Activated CD4-positive, alpha-beta T cell treated with anti-CD3 and anti-CD28 coated beads, Interleukin-2, amount 10 ng/mL, durations not matched to agents 24 days and 14 days (primary cell): ENCODE measurements around the gene RASD2. TPM values are rescaled to one million over a fixed set of nuclear protein-coding genes. Genes with fewer than 3 reads are reported as not detected.

Experiments
- DNase-seq: peaks from one replicate; pipeline ENCODE4 v3.0.0; 2022
- H3K27ac Mint-ChIP-seq: one replicate; pipeline ENCODE4 v1.8.0; 2022; ENCODE audit warnings: mild to moderate bottlenecking, mixed read lengths
- H3K27me3 Mint-ChIP-seq: one replicate; pipeline ENCODE4 v1.8.0; 2022; ENCODE audit warnings: mixed read lengths
- H3K36me3 Mint-ChIP-seq: one replicate; pipeline ENCODE4 v1.8.0; 2022; ENCODE audit warnings: low read depth, mild to moderate bottlenecking, mixed read lengths
- H3K4me1 Mint-ChIP-seq: one replicate; pipeline ENCODE4 v1.8.0; 2021; ENCODE audit warnings: mixed read lengths
- H3K4me3 Mint-ChIP-seq: one replicate; pipeline ENCODE4 v1.8.0; 2022; ENCODE audit warnings: mild to moderate bottlenecking, moderate library complexity, mixed read lengths
- H3K9me3 Mint-ChIP-seq: one replicate; pipeline ENCODE4 v1.8.0; 2021; ENCODE audit warnings: mixed read lengths
- intact Hi-C: fragments of 100-400 bp; cut with micrococcal nuclease; formaldehyde crosslinking; loops from one replicate; pipeline ENCODE4 v1.15.1; 2023
- total RNA-seq: library from RNA; stranded (reverse); gene quantifications from 2 replicates; pipeline ENCODE4 v1.2.3, GENCODE V29; 2022

RASD2 gene
- total RNA-seq, 1 donor from 2014 or later: not detected

DNA sequence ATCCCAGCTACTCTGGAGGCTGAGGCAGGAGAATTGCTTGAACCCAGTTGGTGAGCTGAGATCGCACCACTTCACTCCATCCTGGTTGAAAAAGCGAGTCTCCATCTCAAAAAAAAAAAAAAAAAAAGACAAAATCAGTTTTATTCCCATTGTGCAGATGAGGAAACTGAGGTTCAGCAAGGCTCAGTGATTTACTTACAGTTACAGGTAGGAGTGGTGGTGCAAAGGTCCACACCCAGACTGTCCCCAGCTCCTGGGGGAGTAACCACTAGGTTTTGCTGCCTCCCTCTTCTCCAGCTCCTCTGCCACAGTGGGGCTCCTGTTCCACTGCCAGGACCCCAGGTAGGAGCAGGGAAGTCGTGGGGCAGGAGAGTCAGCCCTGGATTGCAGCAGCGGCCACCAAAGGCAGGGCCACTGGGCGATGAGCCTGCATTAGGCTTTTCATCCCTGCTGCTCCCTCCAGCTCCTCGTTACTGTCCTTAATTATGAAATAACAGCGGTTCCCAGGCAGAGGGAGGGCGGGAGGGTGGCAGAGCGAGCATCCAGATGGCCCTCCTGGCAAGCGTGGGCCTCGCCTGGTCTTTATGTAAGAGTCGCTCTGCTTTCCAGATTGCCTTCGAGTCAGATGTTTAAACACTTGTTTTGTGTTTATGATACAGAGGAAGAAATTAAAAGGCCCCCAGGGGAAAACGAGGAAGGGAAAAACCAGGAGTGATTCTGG, 15.5 kb upstream of the RASD2 start:
- intact Hi-C loops: no loop called here
- Mint-ChIP-seq H3K4me1 (no peaks in the 10 kb centered on the region), H3K36me3 (no peaks in the 10 kb centered on the region), H3K27me3 (peaks cover 11% of the 10 kb centered on the region), H3K9me3 (no peaks in the 10 kb centered on the region), H3K27ac (no peak overlapping the region), H3K4me3 (no peak overlapping the region)
- no peak for DNase-seq

DNA sequence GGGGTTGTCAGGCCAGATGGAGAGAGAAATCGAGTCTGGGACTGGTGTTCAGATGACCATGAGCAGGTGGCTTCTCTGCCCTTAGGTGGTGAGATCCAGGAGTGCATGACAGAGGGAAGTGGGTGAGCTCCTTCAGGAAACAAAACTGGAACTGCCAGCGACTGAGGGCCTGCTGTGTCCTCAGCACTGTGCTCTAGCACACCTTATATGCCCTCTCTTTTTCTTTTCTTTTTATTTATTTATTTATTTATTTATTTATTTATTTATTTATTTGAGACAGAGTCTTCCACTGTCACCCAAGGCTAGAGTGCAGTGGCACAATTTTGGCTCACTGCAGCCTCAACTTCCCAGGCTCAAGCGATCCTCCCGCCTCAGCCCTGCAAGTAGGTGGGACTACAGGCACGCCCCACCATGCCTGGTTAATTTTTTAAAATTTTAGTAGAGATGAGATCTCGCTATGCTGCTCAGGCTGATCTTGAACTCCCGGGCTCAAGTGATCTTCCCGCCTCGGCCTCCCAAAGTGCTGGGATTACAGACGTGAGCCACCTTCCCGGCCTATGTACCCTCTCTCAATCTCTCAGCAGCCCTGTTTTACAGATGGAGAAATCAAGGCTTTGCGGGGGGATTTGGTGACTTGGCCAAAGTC, 14.8 kb upstream of the RASD2 start:
- Mint-ChIP-seq H3K4me1 (no peaks in the 10 kb centered on the region), H3K27ac (no peak overlapping the region), H3K4me3 (no peak overlapping the region), H3K36me3 (no peaks in the 10 kb centered on the region), H3K27me3 (peaks cover 11% of the 10 kb centered on the region), H3K9me3 (no peaks in the 10 kb centered on the region)
- intact Hi-C loops: no loop called here
- no peak for DNase-seq

DNA sequence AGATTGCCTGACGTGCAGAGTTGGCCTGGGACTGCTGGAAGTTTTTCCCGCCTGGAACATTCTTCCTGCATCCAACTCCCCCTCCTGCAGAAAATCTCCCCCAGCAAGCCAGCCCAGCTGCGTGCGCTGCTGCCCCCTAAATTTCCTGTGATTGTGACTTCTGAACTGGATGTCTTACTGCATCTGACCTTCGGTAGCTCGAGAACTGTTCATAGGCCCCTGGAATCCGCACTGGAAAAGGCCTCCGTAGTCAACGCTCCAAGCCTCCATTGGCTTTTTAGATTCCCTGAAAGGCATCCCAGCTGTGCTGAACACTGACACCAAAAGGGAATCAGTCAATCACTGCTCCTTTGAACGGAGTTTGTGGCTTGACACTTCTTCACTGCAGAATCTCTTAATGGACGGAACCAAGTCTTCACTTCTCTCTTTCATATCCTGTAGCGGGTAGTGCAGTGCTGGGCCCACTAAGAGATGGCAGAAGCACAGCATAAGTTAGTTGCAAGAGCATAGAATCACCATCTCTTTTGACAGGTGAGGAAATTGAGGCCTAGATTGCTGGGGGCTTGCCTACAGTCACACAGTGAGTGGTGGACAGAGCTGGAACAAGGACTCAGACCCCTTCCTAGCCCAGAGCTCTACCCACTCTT, 14.2 kb upstream of the RASD2 start:
- Mint-ChIP-seq H3K36me3 (no peaks in the 10 kb centered on the region), H3K27me3 (peaks cover 11% of the 10 kb centered on the region), H3K9me3 (no peaks in the 10 kb centered on the region)

DNA sequence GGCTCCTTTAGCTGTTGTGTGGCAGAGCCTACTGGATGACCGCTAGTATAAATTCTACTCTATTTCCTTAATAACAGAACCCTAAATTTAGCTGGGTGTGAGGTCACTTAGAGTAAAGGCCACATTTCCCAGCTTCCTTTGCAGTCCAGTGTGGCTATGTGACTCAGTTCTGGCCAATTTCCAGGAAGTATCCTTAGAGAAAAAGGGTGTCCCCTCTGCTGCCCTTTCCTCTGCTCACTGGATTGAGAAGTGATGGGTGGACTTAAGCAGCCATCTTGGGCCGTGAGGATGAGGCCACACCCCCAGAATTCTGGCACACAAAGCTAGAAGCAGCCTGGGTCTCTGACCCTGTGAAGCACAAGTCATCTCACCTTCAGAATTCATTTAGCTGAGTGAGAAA, 11.7 kb upstream of the RASD2 start:
- no peaks in the 10 kb centered on the region for H3K27me3 Mint-ChIP-seq
- no peaks in the 10 kb centered on the region for H3K4me1 Mint-ChIP-seq
- H3K4me3 Mint-ChIP-seq: no peak overlapping the region
- no peaks in the 10 kb centered on the region for H3K36me3 Mint-ChIP-seq
- no peak for DNase-seq
- H3K27ac Mint-ChIP-seq: no peak overlapping the region
- intact Hi-C loops: no loop called here
- H3K9me3 Mint-ChIP-seq: no peaks in the 10 kb centered on the region

More for the DNA sequence above, 14.2 kb upstream of the RASD2 start:
- H3K4me1 Mint-ChIP-seq: no peaks in the 10 kb centered on the region
- no peak overlapping the region for H3K27ac Mint-ChIP-seq
- DNase-seq: no peak
- H3K4me3 Mint-ChIP-seq: no peak overlapping the region
- intact Hi-C loops: no loop called here

DNA sequence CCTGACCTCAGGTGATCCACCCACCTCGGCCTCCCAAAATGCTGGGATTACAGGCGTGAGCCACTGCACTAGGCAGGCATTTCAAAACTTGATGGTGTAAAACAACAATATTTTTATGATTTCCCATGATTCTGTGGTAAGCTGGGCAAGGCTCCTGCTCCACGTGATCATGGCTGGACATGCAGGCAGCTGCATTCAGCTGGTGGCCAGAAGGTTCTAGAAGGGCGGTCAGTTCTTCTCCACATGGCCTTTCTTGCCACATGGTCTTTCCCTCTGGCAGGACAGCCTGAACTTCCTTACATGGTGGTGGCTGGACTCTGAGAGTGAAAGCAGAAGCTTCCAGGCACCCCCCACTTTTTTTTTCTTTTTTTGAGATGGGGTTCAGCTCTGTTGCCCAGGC, 9.9 kb upstream of the RASD2 start:
- intact Hi-C loops: no loop called here
- H3K27ac Mint-ChIP-seq: no peak overlapping the region
- no peak overlapping the region for H3K4me3 Mint-ChIP-seq
- H3K36me3 Mint-ChIP-seq: no peaks in the 10 kb centered on the region
- DNase-seq: no peak
- no peaks in the 10 kb centered on the region for H3K9me3 Mint-ChIP-seq
- H3K4me1 Mint-ChIP-seq: no peaks in the 10 kb centered on the region
- peaks cover 4% of the 10 kb centered on the region for H3K27me3 Mint-ChIP-seq

DNA sequence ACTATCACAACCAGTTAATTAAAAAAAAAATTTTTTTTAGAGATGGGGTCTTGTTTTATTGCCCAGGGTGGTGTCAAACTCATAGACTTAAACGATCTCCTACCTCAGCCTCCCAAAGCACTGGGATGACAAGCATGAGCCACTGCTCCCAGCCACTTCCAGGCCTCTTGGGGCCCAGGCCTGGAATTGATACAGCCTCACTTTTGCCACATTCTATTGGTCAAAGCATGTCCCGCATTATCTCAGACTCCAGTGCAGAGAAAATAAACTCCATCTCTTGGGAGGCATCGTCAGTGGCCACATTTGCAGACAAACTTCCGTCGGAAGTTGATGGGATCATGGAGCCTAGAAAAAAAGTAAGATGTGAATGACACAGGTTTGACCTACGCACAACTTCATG, 9.4 kb upstream of the RASD2 start:
- DNase-seq: no peak
- no peaks in the 10 kb centered on the region for H3K36me3 Mint-ChIP-seq
- H3K27ac Mint-ChIP-seq: no peak overlapping the region
- H3K4me3 Mint-ChIP-seq: no peak overlapping the region
- H3K9me3 Mint-ChIP-seq: no peaks in the 10 kb centered on the region
- peaks cover 4% of the 10 kb centered on the region for H3K27me3 Mint-ChIP-seq
- no peaks in the 10 kb centered on the region for H3K4me1 Mint-ChIP-seq
- intact Hi-C loops: no loop called here

DNA sequence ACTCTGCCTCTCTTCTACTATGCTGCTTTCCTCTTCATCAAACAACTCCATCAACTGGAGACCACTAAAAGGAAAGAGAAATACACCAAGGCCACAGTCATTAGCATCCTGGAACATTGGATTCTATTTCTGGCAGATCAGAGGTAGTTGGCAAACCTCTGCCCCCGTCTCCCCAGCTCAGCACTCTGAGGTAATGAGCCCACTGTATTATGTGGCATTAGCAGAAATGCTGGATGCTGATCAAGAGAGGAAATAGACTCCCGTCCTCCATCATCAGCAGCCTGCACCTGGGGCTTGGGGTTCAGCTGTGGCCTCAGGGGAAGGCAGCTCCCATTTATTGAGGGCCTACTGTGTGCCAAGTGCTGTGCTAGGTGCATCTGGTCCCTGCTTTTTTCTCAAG, 9.0 kb upstream of the RASD2 start:
- DNase-seq: no peak
- no peak overlapping the region for H3K4me3 Mint-ChIP-seq
- intact Hi-C loops: no loop called here
- peaks cover 4% of the 10 kb centered on the region for H3K27me3 Mint-ChIP-seq
- H3K4me1 Mint-ChIP-seq: no peaks in the 10 kb centered on the region
- H3K9me3 Mint-ChIP-seq: no peaks in the 10 kb centered on the region
- no peak overlapping the region for H3K27ac Mint-ChIP-seq
- no peaks in the 10 kb centered on the region for H3K36me3 Mint-ChIP-seq

DNA sequence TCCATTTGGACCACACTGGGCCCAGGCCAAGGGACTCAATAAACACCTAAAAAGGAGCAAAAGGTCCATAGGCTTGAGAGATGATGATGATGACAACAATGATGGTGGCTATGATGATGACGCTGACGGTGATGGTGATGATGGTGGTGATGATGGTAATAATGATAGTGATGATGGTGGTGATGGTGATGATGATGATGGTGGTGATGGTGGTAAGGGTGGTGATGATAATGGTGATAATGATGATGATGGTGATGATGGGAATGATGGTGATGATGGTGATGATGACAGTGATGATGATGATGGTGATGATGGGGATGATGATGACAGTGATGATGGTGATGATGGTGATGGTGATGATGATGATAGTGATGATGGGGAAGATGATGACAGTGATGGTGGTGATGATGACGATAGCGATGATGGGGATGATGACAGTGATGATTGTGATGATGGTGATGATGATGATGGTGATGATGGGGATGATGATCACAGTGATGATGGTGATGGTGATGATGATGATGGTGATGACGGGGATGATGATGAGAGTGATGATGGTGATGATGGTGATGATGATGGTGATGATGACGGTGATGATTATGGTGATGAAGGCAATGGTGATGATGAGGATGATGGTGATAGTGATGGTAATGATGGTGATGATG, 7.1 kb upstream of the RASD2 start:
- Mint-ChIP-seq H3K4me1 (no peaks in the 10 kb centered on the region), H3K27ac (no peak overlapping the region), H3K27me3 (peaks cover 8% of the 10 kb centered on the region), H3K9me3 (no peaks in the 10 kb centered on the region), H3K36me3 (no peaks in the 10 kb centered on the region), H3K4me3 (no peak overlapping the region)
- intact Hi-C loops: no loop called here
- DNase-seq: no peak

DNA sequence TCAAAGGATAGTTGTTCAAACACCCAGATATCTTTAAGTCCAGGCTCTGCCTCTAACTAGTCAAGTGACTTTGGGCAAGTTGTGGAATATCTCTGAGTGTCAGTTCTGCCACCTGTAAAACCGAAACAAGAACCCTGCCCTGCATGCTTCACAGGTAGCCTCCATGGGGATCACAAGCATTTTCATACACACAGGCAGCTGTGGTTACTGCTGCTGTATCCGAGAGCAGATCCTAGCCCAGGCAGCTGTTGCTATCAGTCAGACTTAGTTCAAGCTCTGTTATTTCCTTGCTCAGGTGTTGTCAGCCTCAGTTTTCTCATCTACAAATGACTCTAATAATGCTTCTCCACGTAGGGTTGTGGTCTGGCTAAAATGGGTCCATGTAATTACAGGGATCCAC, 6.5 kb upstream of the RASD2 start:
- no peaks in the 10 kb centered on the region for H3K4me1 Mint-ChIP-seq
- H3K9me3 Mint-ChIP-seq: no peaks in the 10 kb centered on the region
- H3K27ac Mint-ChIP-seq: no peak overlapping the region
- no peak for DNase-seq
- peaks cover 13% of the 10 kb centered on the region for H3K27me3 Mint-ChIP-seq
- H3K36me3 Mint-ChIP-seq: no peaks in the 10 kb centered on the region
- intact Hi-C loops: no loop called here
- H3K4me3 Mint-ChIP-seq: no peak overlapping the region

DNA sequence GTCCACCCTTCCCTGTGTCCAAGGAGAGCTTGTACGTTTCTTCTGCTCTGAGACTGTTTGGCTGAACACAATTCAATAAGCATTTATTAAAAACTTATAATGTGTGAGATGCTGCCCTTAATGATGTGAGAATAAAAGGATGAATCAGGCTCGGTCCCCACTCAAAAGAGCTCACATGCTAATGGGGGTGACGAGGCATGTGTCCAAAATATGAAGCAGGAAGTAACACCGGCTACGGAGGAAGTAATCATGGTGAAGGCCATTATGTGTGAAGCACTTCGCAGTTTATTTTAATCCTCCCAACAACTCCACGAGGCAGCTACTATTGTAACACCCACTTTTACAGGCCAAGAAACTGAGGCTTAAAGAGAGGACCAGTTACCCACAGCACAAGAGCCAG, 3.4 kb upstream of the RASD2 start:
- intact Hi-C loops: no loop called here
- Mint-ChIP-seq H3K27ac (no peak overlapping the region), H3K36me3 (no peaks in the 10 kb centered on the region), H3K4me1 (peaks cover 2% of the 10 kb centered on the region), H3K9me3 (no peaks in the 10 kb centered on the region), H3K27me3 (peaks cover 30% of the 10 kb centered on the region), H3K4me3 (no peak overlapping the region)
- DNase-seq: no peak

DNA sequence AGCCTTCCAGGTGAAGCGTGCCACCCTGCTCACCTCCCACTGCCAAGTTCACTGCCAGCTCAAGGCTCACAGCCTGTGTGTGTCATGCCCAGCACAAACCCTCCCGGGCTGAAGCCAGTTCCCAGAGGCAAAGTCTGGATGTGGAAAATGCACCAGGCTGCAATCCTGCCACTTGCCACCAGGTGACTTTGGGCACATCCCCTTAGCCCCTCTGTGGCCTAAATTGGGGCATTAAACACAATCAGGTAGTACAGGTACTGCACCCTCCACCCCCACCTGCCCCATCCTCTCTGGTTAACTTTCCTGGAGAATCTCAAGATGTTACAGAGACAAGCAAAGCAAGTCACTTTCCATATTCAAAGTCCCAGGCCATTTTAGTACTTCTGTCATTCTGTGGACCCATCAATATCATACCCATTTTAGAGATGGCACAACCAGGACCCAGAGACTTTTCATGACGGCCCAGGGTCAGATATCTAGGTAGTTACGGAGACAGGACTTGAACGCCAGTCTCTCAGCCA, 1.8 kb upstream of the RASD2 start:
- Mint-ChIP-seq H3K36me3 (no peaks in the 10 kb centered on the region), H3K9me3 (no peaks in the 10 kb centered on the region), H3K4me3 (no peak overlapping the region), H3K27me3 (peaks cover 45% of the 10 kb centered on the region), H3K4me1 (peaks cover 2% of the 10 kb centered on the region), H3K27ac (no peak overlapping the region)
- peak; percentile 76 for DNase-seq
- intact Hi-C loops: no loop called here

DNA sequence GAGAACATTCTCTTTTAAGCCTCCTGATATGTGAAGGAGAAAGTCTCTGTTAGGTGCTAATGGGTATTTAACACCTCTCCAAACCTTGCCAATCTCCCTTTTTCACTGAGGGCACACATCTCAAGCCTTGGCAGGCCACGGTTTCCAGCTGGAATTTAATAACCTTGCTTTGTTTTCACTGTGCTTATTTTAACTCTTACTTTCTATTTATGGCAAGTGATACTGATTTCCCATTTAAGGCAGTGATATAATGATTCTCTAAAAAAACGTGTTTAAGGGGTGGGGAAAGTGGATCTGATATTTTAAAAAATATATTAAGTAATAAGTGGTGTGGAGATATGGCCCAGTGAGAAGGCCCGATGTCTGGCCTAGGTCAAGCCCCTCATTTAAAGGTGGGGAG, 1.1 kb upstream of the RASD2 start:
- Mint-ChIP-seq H3K27me3 (peaks cover 46% of the 10 kb centered on the region), H3K9me3 (no peaks in the 10 kb centered on the region), H3K36me3 (no peaks in the 10 kb centered on the region), H3K4me3 (peak overlapping the region; percentile 67), H3K4me1 (peaks cover 2% of the 10 kb centered on the region), H3K27ac (no peak overlapping the region)
- intact Hi-C loops: no loop called here
- DNase-seq: no peak

DNA sequence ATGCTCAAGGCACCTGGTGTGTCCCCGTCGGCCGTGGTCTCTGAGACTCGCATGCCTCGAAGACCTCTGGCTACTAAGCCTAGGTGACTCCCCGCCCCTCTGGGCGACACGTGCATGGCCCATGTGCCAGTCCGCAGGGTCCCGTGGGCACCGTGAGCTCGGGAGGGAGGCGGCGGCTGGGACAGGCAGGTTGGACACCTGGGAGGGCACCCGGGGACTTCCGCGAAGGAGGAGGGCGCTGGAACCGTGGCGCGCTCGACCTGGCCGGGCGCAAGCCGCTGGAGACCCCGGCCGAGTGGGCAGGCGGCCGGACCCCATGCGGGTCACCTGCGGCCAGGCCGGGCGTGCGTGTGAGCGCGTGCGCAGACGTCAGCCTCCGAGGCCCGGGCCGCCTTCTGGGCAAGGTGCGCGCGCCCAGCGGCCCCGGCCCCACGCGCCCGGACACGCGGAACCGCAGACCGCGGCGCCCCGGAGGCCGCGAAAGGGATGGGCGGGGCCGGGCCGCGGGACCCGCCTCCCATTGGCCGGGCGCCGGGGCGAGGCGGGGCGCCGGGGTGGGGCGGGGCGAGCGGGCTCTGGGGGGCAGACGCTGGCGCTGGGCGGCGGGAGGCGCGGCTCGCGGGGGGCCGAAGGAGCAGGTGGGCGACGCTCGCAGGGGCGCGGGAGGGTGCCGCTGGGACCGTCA, 579 bp upstream of the RASD2 start:
- Mint-ChIP-seq H3K36me3 (no peaks in the 10 kb centered on the region), H3K27me3 (peaks cover 50% of the 10 kb centered on the region), H3K4me3 (peak overlapping the region; percentile 74), H3K4me1 (peaks cover 2% of the 10 kb centered on the region), H3K27ac (no peak overlapping the region), H3K9me3 (no peaks in the 10 kb centered on the region)
- intact Hi-C loops: no loop called here
- DNase-seq: peak; percentile 91
